ENCODE results near the gene DISP1. TPM values are rescaled to one million over a fixed set of nuclear protein-coding genes. Genes with fewer than 3 reads are reported as not detected.

The DISP1 gene
- total RNA-seq, 2 experiments from 2014 or later = 1.4 to 1.6 TPM

DNA sequence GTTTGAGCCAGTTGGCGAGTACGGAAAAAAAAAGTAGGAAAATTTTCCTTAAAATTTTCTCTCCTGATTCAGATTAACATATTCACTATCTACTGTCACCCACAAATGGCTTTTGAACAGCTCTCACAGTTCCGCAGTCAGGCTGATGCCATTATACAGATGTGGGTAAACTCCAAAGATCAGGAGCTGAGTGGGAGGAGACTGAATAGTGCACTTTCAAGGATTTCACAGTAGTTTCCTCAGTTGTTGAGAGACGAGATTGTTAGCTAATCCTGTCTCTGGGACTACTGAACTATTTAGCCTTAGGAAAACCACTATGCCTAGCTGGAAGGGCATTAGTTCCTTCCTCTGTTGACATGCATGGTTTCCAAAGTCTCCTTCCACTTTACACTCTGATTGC is 3.2 kb upstream of the DISP1 start:
- no peak for DNase-seq
- no peaks in the 10 kb centered on the region for H3K9me3 Mint-ChIP-seq
- H3K36me3 ChIP-seq (ENCODE audit: insufficient read depth, low read length) = no peaks in the 10 kb centered on the region
- H3K4me3 Mint-ChIP-seq = no peak overlapping the region
- peaks cover 17% of the 10 kb centered on the region for H3K4me1 ChIP-seq (ENCODE audit: insufficient read depth, low read length)
- intact Hi-C loops (cut with DNase I, micrococcal nuclease) = no loop called here
- no peaks in the 10 kb centered on the region for H3K9me3 ChIP-seq (ENCODE audit: control insufficient read depth in 1 of 2, insufficient read depth in 1 of 2, low read length in 2 of 2)
- H3K4me3 ChIP-seq (ENCODE audit: low read length) = no peak overlapping the region
- ChIA-PET CTCF (no interaction called here), POLR2A (no interaction called here)
- H3K4me1 Mint-ChIP-seq (ENCODE audit: low read depth) = peaks cover 23% of the 10 kb centered on the region
- no peak overlapping the region for H3K27ac ChIP-seq (ENCODE audit: low read depth in 1 of 2, low read length in 2 of 2)
- TF ChIP-seq, protein P1, sequence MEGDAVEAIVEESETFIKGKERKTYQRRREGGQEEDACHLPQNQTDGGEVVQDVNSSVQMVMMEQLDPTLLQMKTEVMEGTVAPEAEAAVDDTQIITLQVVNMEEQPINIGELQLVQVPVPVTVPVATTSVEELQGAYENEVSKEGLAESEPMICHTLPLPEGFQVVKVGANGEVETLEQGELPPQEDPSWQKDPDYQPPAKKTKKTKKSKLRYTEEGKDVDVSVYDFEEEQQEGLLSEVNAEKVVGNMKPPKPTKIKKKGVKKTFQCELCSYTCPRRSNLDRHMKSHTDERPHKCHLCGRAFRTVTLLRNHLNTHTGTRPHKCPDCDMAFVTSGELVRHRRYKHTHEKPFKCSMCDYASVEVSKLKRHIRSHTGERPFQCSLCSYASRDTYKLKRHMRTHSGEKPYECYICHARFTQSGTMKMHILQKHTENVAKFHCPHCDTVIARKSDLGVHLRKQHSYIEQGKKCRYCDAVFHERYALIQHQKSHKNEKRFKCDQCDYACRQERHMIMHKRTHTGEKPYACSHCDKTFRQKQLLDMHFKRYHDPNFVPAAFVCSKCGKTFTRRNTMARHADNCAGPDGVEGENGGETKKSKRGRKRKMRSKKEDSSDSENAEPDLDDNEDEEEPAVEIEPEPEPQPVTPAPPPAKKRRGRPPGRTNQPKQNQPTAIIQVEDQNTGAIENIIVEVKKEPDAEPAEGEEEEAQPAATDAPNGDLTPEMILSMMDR (IDR thresholded peaks at IDR 0.05) = no peak
- H3K27me3 Mint-ChIP-seq = peaks cover 8% of the 10 kb centered on the region
- H3K27ac Mint-ChIP-seq = no peak overlapping the region
- peaks cover 3% of the 10 kb centered on the region for H3K36me3 Mint-ChIP-seq (ENCODE audit: low read depth)
- H3K27me3 ChIP-seq (ENCODE audit: control insufficient read depth in 1 of 2, insufficient read depth in 2 of 2, low read length in 2 of 2) = no peaks in the 10 kb centered on the region
- ATAC-seq (ENCODE audit: poor library complexity) = no peak

DNA sequence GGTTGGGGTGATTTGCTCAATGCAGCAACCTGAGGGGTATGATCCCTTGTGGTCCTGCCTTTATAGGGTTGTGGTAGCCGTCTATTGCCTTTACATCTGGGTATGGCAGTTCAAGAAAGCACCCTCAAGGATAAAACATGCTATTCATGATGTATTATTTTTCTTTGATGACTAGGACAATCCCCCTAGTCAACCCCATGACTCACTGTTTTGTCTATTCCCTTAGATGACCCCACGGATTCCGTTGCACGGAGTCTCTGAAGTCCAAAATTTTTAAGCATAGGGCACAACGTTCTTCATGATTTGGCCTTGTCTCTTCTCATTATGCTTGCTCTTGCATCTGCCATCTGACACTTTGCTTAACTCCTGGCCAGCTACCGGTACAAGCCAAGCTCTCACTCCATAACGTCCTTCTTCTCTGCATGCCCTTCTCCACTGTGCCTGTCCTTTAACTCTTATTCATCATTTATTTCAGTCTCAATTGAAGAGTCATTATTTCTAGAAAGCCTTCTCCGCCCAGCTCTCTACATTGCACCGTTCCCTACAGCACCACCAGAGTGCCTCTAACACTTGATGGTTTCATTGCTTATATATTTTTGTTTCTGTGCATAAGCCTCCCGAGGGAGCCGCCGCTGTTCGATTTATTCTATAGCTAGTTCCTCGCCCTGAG is 838 bp upstream of the DISP1 start:
- ChIA-PET POLR2A (interaction anchor here (1.1 kb wide), 1 partner anchor 101 kb away, joined by 3 read pairs; no protein-coding TSS in a partner anchor), CTCF (no interaction called here)
- Histone ChIP-seq H3K36me3 (ENCODE audit: insufficient read depth, low read length) (no peaks in the 10 kb centered on the region), H3K4me3 (ENCODE audit: low read length) (peak overlapping the region; percentile 99), H3K27me3 (ENCODE audit: control insufficient read depth in 1 of 2, insufficient read depth in 2 of 2, low read length in 2 of 2) (no peaks in the 10 kb centered on the region), H3K27ac (ENCODE audit: low read depth in 1 of 2, low read length in 2 of 2) (peak overlapping the region; percentile 33 to 42), H3K4me1 (ENCODE audit: insufficient read depth, low read length) (peaks cover 17% of the 10 kb centered on the region), H3K9me3 (ENCODE audit: control insufficient read depth in 1 of 2, insufficient read depth in 1 of 2, low read length in 2 of 2) (no peaks in the 10 kb centered on the region)
- ATAC-seq (ENCODE audit: poor library complexity) (peak; percentile 5), DNase-seq (peak in 1 of 14 experiments; percentile 4)
- intact Hi-C loops (cut with DNase I, micrococcal nuclease) = no loop called here
- Mint-ChIP-seq H3K36me3 (ENCODE audit: low read depth) (peaks cover 3% of the 10 kb centered on the region), H3K9me3 (no peaks in the 10 kb centered on the region), H3K4me3 (peak overlapping the region; percentile 90), H3K27me3 (no peaks in the 10 kb centered on the region), H3K27ac (peak overlapping the region; percentile 39), H3K4me1 (ENCODE audit: low read depth) (peaks cover 32% of the 10 kb centered on the region)
- TF ChIP-seq, protein P1 (IDR thresholded peaks at IDR 0.05) = no peak

DNA sequence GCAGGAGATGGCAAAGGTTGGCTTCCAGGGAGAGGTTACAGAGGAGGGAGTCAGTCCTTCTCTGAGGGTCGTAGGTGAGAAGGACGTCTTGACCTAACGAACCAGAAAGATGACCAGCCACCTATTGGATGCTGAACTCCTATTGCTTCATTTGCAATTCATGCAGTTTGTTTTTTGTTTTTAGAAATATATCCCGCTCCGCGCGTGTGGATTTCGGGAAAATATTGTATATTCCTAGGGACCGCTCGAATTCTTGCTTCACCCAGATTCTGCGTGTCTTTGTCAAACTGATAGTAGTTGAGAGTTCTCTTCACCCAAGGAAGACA is 564 bp downstream of the DISP1 start:
- no peaks in the 10 kb centered on the region for H3K27me3 Mint-ChIP-seq
- TF ChIP-seq, protein P1 (IDR thresholded peaks at IDR 0.05) = no peak
- H3K27me3 ChIP-seq (ENCODE audit: control insufficient read depth in 1 of 2, insufficient read depth in 2 of 2, low read length in 2 of 2) = no peaks in the 10 kb centered on the region
- intact Hi-C loops (cut with DNase I, micrococcal nuclease) = no loop called here
- H3K9me3 ChIP-seq (ENCODE audit: control insufficient read depth in 1 of 2, insufficient read depth in 1 of 2, low read length in 2 of 2) = no peaks in the 10 kb centered on the region
- H3K4me3 Mint-ChIP-seq = peak overlapping the region; percentile 93
- peak overlapping the region; percentile 99 for H3K4me3 ChIP-seq (ENCODE audit: low read length)
- ChIA-PET CTCF (interaction anchor here (1.3 kb wide), 1 partner anchor 21 kb away, joined by 4 read pairs; no protein-coding TSS in a partner anchor), POLR2A (interaction anchor here (0.6 kb wide), 1 partner anchor 549 kb away, joined by 3 read pairs; the partner anchor contains the start of gene SUSD4)
- ATAC-seq (ENCODE audit: poor library complexity) = no peak
- H3K27ac Mint-ChIP-seq = peak overlapping the region; percentile 39
- peaks cover 32% of the 10 kb centered on the region for H3K4me1 Mint-ChIP-seq (ENCODE audit: low read depth)
- no peak for DNase-seq
- H3K4me1 ChIP-seq (ENCODE audit: insufficient read depth, low read length) = peaks cover 17% of the 10 kb centered on the region
- no peaks in the 10 kb centered on the region for H3K9me3 Mint-ChIP-seq
- H3K27ac ChIP-seq (ENCODE audit: low read depth in 1 of 2, low read length in 2 of 2) = peak overlapping the region; percentile 42 to 84
- H3K36me3 Mint-ChIP-seq (ENCODE audit: low read depth) = peaks cover 3% of the 10 kb centered on the region
- H3K36me3 ChIP-seq (ENCODE audit: insufficient read depth, low read length) = no peaks in the 10 kb centered on the region
